A549 (cell line): ENCODE data around the gene NAA16.

Experiments
- BHLHE40 ChIP-seq: IDR thresholded peaks from 2 replicates; pipeline ENCODE4 v1.6.1; 2012; ENCODE audit warnings: low read depth, low read length, inconsistent platforms
- JUNB ChIP-seq: fragments of >200 bp; sonication (Bioruptor Twin); formaldehyde crosslinking; IDR thresholded peaks from 2 replicates; pipeline ENCODE4 v1.6.1; 2016
- MAX ChIP-seq: IDR thresholded peaks from 2 replicates; pipeline ENCODE4 v1.6.1; 2012
- RAD21 ChIP-seq, 2 experiments: fragments of >200 bp in 1 of 2; sonication (Bioruptor Twin) in 1 of 2; formaldehyde crosslinking in 1 of 2; IDR thresholded peaks in 1 of 2; conservative IDR thresholded peaks in 1 of 2; 2 replicates in 1 of 2; 3 replicates in 1 of 2; pipeline ENCODE4 v1.6.1; 2012 to 2018; ENCODE audit warnings: inconsistent platforms in 1 of 2
- RFX5 ChIP-seq: fragments of 450-650 bp; IDR thresholded peaks from 2 replicates; pipeline ENCODE4 v1.7.1; 2014; ENCODE audit warnings: antibody characterized with exemption, mild to moderate bottlenecking, moderate library complexity
- USF2 ChIP-seq: fragments of 450-650 bp; IDR thresholded peaks from 2 replicates; pipeline ENCODE4 v1.6.1; 2014; ENCODE audit warnings: antibody characterized with exemption
- TF ChIP-seq, protein P1 (sequence below): fragments of >200 bp; sonication (Bioruptor Twin); formaldehyde crosslinking; IDR thresholded peaks from 3 replicates; pipeline ENCODE4 v1.5.1; 2016

GRCh38 chr13:41282129-41282571, 28.9 kb upstream of the NAA16 start:
- TF ChIP-seq MAX: no peak
- TF ChIP-seq, protein P1, sequence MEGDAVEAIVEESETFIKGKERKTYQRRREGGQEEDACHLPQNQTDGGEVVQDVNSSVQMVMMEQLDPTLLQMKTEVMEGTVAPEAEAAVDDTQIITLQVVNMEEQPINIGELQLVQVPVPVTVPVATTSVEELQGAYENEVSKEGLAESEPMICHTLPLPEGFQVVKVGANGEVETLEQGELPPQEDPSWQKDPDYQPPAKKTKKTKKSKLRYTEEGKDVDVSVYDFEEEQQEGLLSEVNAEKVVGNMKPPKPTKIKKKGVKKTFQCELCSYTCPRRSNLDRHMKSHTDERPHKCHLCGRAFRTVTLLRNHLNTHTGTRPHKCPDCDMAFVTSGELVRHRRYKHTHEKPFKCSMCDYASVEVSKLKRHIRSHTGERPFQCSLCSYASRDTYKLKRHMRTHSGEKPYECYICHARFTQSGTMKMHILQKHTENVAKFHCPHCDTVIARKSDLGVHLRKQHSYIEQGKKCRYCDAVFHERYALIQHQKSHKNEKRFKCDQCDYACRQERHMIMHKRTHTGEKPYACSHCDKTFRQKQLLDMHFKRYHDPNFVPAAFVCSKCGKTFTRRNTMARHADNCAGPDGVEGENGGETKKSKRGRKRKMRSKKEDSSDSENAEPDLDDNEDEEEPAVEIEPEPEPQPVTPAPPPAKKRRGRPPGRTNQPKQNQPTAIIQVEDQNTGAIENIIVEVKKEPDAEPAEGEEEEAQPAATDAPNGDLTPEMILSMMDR: no peak
- no peak for TF ChIP-seq JUNB
- TF ChIP-seq RFX5: no peak
- TF ChIP-seq RAD21 (conservative IDR thresholded peaks at IDR 0.05 in 1 of 2, IDR thresholded peaks at IDR 0.05 in 1 of 2): no peak
- TF ChIP-seq BHLHE40: no peak
- no peak for TF ChIP-seq USF2
